DMS153 treated with DMSO at 0.1 percent for 48 hours (cell line): ENCODE data around the gene MECR.

Experiments
- DNase-seq: peaks from one replicate; lab custom pipeline; 2025; ENCODE audit not compliant: unreplicated experiment; lab: John Stamatoyannopoulos, UW

The MECR gene

DNA sequence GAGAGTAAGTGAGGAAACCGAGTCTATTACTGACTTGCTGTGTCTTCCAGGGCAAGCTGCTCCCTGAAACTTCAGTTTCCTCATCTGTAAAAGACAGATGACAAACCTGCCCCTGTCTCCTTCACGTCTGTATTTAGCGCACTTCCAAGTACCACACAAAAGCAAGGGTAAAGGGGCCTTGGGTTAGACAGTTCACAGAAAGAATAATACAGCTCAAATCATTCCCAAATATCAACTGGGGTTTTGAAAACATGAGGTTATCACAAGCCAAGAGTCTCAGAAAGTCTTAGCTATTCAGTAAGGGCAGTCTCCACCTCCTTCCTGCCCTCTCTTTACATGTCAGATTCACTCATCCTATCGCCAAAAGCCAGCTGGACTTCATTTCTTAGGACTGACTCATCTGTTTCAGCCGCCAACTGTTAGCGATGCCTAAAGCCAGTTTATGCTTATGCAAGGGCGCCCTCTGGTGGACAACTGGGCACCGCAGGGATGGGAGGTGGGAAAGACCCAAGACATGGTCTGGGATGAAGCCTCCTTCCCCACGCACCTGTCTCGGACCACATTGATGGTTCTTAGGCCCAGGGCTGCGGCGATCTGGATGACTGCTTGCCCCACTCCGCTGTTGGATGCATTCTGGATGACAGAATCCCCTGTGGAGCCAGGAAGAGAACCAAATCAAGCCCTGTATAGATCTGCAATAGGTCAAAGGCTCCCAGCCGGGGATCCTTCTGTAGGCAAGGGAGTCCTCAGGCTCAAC is 28.0 kb downstream of the MECR start:
- DNase-seq: peak; percentile 97

DNA sequence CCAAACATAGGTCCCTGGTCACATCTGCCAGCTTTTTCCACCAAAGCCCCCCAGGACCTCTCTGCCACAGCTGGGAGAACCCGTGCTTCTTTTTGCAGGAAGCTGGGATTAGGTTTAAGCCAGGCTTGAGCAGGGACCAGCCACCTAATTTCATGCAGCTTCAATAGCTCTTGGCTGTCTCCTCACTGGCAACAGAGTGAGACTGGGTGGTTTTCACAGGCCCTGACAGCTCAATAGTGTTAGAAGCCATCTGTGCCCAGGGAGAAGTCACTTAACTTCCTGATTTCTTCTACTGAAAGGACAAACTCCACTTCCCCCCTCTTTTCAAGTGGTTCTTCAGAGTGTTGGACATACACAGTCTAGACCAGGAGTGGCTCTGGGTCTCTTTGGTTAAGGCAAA is 28.7 kb downstream of the MECR start:
- no peak for DNase-seq

DNA sequence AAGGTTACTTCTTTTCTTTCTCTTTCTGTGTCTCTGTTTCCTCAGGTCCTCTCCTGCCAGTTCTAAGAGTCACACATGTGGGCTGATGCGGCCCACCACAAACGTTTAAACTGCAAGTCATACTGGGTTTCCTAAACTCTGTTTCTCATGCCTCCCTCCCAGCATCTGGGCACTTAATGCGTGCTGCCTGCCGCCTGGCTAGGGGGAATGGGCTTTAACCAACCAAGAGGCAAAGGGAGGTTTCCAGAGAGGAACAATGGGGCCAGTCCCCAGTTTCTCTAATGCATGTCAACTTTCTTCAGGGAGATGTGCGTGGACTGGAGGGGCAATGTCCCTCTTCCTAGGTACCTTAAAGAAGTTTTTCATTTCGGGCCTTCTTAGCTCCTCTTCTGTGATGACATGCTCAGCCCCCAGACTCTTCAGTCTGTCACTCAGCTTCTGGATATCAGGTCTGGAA is 29.1 kb downstream of the MECR start:
- DNase-seq: no peak

DNA sequence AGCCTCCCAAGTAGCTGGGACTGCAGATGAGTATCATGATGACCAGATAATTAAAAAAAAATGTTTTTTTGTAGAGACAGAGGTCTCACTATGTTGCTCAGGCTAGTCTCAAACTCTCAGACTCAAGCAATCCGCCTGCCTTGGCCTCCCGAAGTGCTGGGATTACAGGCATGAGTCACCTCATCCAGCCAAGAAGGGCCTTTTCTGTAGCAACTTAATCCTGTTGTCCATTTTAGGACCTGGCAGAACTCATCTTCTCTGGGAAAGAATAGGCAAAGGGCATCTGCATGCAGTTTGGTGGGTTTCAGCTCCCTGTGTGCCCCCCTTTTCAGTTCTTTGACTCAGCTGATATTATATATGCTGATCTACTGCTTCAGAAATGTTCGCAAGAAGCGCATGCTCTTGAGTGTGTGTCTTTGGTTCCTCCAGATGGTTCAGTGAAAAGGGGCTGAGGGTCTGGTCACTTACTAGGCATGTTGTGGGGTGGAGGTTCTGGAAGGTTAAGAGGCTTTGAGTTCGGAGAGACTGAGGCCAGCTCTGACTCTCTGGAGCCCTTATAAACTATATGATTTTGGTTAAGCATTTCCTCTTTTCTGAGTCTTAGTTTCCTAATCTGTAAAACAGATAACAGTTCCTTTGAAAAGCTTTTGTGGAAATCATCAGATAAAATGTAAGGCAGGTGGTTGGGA is 29.7 kb downstream of the MECR start:
- no peak for DNase-seq

DNA sequence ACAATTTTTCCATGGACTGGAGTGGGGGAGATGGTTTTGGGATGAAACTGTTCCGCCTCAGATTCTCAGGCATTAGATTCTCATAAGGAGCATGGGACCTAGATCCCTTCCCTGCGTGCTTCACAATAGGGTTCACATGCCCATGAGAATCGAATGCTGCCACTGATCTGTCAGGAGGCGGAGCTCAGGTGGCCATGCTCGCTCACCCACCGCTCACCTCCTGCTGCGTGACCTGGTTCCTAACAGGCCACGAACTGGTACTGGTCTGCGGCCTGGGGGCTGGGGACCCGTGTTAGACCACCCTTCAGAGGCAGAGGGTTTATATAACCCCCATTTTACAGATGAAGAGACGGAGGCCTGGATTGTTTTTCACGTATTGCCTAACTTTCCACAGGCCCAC is 32.7 kb downstream of the MECR start:
- DNase-seq: no peak

DNA sequence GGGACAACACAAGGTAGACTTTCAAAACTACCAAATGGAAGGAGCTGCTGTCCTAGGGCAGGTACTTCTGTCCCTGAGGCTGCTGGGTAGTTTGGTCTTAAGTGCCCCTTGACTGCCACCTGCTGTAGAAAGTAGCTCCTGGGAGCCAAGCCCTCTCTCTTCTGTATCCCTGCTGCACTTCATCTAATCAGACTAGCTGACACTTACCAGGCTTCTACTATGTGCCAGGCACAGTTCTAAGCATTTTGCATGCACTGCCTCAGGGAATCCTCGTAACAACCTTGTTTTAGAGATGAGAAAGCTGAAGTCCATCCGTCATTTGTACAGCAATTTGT is 33.2 kb downstream of the MECR start:
- peak; percentile 25 for DNase-seq

DNA sequence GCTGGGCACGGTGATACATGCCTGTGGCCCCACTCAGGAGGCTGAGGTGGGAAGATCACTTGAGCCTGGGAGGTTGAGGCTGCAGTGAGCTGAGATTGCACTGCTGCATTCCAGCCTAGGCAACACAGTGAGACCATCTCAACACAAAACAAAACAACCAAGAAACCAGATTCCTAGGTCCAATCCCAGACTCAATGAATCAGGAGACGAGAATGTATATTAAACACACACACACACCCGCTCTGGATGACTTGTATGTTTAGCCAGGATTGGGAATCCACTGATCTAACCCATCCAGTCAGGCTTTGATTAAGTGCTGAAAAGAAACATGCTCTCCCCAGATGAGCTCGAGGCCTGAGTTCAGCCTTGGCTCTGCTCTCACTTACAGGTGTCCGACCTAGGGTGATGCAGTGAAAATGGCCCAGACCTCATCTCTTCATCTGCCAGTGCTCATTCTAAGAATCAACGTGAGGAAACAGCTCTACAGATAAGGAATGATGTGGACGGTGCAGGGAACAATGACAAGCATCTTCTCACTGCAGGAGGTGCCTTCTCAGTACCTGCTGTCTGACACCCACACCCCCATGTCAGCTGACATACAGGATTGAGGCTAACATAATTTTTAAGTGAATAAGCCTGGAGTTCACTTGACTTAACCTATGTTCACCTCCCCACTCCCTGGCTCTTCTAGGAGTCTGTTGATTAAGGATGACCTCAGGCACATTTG is 33.7 kb downstream of the MECR start:
- no peak for DNase-seq

DNA sequence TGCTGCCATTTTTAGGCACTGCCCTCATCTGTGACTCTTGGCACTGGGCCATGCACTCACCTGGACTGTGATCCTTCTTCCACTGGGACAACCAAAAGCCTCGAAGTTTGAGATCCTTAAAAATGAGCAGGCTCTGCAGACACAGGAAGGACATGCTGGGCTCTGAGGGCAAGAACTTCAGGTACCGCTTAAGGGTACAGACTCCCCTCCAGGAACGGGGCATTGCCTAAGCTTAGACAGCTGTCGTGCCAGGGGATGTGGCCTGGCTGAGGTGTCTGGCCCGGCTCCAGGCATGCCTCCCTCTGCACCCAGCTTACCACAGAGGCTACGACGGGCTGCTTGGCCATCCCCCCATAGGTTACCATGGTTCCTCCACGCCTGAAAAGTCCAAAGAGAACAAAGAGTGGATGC is 34.8 kb downstream of the MECR start:
- no peak for DNase-seq

DNA sequence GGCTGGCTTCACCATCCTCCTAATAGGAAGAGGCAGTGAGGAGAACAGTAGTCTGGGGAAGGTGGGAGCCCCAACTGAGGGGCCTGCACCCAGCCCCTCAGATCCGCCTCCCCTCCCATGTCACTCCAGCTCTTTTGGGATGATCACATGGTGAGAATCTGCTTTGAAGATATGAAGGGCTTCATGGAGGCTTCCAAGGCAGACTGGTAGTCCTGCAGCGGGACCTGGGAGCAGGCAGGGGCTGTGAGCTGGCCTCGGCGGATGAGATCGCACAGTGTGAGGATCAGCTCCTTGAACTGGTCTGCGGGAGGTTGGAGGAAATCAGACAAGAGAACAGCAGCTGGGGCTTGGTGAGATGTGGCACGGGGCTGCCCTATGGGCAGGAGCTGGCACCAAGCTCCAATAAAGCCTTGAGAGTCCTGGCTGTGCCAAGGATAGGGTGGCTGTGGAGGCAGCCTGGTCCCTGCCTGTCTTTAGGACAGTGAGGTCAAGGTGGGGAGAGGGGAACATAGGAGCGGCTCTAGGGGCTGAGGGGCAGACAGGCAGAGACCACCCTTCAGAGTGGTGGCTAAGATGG is 36.8 kb downstream of the MECR start:
- DNase-seq: no peak

DNA sequence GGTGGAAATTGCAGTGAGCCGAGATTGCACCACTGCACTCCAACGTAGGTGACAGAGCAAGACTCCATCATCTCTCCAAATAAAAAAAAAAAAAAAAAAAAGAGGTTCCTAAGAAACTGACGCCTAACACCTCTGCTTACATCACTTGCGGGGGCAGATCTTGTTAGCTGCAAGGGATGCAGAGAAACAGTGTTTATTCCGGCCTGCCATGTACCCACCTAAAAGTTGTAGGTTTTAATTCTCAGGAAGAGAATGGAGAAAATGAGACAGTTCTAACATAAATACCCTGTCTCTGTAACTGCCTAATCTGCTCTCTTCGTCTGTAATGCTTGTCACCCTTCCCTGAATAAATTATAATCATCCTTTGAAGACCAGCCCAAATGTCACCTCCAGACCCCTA is 40.0 kb downstream of the MECR start:
- no peak for DNase-seq

DNA sequence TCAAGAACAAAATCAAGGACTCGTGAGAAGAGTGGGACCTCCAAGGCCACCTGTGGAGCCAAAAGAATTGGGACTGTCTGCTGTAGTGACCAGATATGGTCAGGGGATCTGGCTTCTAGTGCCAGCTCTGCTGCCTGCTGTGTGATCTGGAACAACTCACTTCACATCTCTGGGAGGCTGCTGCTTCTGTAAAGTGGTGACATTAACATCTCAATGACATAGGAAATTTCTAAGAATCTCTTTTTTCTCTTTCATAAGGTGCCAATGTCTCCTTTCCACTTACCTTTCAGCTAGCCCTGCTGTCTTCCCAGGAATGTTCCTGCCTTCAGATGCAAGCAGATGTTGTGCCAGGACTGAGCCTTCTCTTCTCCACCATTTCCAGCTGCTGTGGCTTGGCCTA is 44.0 kb downstream of the MECR start:
- no peak for DNase-seq

DNA sequence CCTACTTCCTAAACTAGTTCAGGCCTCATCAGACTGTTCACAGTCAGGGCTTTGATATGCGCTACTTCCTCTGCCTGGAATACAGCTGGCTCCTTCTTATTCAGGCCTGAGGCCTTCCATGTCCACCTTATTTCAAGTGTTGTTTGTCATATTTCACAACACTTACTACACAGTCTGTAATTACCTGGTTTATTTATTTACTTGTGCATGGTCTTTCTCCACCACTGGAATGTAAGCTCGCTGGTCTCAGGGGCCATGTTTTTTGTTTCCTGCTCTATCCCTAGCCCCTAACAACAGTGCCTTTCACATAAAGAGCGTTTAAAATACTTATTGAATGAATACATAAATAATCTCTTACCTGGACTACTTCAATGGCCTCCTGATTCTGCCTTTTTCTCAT is 44.5 kb downstream of the MECR start:
- no peak for DNase-seq

DNA sequence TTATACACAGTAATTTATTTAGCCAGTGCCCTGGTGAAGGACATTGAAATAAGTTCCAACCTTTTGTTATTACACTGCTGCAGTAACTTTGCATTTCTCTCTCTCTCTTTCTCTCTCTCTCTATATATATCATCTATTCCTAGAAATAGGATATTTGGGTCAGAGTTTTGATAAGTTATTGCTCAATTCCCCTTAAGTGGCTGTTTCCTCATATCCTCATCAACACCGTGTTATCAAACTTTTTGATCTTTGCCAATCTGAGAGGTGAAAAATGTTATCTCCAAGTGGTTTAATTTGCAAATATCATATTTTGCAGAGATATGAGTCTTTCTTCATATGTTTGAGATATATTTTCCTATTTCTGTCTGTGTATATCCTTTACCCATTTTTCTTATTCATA is 47.4 kb downstream of the MECR start:
- no peak for DNase-seq

DNA sequence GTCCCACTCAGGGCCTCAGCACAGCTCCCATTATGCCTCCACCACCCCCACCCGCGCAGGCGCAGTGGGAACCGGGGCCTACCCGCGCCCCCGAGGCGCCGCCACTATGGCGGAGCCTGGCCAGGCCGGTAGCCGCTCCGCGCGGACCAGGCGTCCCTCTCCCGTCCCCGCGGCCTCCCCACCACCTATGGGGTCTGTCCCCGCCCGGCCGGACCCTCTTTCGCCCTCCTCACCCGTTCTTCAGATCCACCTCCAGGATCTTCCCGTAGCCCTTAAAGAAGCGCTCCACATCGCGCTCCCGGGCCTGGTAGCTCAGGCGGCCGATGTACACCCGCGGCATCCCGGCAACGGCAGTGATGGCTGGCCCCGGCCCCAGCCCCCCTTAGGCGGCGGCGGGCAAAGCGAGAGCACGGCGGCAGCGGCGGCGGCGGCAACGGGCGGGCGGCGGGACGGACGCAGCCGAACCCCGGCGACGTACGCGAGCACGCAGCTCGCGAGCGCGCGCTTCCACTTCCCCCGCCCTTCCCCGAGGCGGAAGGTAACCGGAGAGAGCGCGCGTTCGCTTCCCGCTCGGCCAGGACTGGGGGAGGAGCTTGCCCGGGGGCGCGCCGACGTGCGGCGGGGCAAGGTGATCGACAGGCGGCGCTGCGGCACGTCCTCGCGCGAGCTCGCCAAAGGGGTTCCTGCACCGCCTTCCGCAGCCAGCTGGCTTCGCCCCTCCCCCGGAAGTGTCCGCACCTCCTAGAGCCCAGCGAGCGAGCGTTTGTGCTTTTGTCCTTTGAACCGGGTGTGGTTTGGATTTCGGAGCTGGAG is 49.1 kb downstream of the MECR start, which contains the start of gene SRSF4:
Gene SRSF4, minus strand, starts transcription at position 488 of the 813 bp plus-strand sequence. Its CDS starts 148 bp downstream, at position 340.
- peak; percentile 100 for DNase-seq

DNA sequence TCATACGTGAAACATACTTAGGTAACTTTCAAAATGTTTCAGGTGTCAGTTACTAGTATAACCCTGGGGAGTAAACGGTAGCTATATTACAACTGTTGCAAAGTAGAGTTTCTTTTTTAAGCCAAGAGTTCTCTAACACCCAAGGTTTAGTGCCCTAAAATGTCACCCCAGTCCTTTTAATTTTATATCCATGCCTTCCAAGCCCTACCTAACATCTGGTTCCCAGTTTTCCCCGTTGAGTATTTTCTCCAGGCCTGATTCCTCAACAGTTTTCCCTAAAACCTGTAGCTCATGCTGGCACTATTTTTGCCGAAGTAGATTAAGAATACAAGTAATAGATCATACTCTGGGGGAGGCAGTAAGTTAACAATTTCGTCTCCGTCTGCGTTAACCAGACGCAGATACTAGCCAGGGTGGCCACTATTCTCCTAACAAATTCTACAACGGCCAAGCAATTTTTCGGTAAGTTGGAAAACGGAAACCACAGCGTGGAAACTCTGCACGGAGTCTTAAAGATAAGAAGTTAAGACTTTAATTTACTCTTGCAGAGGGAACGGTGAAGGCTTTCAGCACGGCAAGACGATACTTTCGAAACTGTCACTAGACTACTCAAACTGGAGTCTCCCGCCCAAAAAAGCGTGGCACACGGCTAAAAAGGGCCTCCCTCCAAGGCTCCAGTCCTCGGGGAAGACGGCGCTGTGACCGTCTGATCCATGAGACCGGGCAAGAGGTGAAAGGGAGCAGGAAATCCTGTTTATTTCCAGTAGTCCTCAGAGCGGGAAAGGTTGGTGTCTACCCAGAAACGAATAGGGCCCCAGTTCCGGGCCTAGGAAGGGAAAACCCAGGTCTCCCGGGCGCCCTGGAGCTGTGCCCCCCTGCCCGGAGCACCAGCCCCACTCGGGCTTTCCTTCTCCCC is 50.0 kb downstream of the MECR start:
- peak; percentile 95 for DNase-seq

DNA sequence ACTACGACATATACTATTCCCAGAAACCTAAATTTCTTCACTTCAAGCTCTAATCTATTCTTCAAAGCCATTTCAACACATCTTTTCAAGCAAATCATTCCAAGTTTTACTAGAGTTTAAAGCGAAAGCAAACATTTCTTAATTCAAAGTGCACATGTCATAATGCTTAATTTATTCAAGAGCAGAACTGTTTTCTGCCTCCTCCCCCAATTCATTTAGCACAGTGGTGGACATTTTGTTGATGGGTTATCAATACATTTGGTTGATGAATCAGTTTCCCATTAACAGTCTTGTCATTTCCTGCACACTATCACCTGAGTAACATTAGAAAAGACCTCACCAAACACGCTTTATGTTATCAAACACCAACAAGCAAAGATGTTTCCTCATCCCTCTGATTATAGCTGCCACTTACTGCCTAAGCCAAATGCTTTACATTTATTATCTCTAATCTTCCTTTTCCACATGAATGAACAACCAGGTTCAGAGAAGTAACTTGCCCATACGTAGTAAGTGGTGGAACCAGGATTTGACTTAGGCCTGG is 51.0 kb downstream of the MECR start:
- no peak for DNase-seq

DNA sequence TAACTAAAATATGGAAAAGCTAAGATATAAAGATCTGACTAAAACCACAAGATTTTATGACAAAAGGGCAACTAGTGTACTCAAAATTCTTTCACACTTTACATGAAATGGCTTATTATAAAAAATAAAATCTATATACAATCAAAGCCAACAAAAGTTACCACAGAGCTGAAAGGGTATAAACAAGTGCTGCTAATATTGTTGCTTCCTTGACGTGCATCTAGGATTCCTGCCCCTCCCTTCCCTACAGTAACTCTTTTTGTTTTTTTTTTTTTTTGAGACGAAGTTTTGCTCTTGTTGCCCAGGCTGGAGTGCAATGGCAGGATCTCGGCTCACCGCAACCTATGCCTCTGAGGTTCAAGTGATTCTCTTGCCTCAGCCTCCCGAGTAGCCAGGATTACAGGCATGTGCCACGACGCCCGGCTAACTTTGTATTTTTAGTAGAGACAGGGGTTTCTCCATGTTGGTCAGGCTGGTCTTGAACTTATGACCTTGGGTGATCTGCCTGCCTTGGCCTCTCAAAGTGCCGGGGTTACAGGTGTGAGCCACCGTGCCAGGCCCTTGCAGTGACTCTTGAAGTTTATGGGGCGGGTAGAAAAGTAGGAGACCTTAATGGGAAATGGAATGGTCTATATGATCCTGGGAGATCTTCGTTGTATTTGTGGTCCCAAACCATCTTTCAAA is 53.6 kb downstream of the MECR start:
- no peak for DNase-seq

DNA sequence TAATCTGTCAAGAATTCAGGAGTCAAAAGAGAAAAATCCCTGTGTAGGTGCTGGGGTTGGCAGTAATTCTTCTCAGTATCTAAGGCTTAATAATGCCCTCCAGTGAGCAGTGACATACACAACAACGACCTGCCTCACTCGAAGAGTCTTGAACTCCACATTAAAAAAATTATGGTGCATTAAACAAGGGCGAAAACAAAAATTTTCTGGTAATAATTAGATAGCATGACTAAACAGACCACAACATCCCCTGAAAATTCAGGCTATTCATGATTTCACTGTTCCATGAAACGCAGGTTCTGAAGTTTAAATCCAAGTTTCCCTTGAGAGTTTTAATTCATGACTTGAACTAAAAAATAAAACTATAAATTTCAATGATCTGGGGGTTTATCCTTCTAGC is 54.2 kb downstream of the MECR start:
- no peak for DNase-seq

DNA sequence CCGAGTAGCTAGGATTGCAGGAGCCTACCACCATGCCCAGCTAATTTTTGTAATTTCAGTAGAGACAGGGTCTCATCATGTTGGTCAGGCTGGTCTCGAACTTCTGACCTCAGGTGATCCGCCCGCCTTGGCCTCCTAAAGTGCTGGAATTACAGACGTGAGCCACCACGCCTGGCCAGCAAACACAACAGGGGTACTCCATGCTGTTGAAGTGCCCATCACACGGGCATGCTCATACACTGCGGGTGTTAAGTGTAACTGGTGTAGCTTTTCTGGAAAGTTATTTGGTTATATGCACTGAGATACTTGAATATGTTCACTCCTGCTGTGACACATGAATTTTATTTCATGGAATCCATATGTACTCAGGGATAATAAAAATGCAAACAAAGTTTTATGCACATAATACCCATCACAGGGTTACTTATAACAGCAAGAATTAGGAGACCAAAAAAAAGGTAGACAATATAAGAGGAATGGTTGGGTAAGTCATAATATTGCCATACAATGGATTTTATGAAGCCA is 58.3 kb downstream of the MECR start:
- DNase-seq: no peak
